ENCODE results near the gene RNASEH2A. TPM values are rescaled to one million over a fixed set of nuclear protein-coding genes. Genes with fewer than 3 reads are reported as not detected.
A peak's percentile ranks its signal among the peaks of the same experiment; 100 is the strongest.
"Not testable (repeated sequence)": the region's sequence is repeated elsewhere in the genome, so short reads cannot be mapped to it uniquely, and the experiment has no call there.

Gene RNASEH2A
- total RNA-seq, 2 experiments from 2014 or later: 27.0 to 51.1 TPM

- H3K4me3 Mint-ChIP-seq: peak overlapping the region; percentile 87
- intact Hi-C loops (cut with DNase I, micrococcal nuclease): loop anchor here (1.0 to 5.0 kb wide), 2 partner anchors 46 to 67 kb away; partner anchors contain the start of gene TRIR (in 1 of the 2)
- ChIA-PET CTCF (interaction anchor here (0.7 to 15.0 kb wide), 5 partner anchors 23 to 124 kb away, joined by 4 to 451 read pairs (median 4); partner anchors contain the start of gene HOOK2), POLR2A (interaction anchor here (0.7 kb wide), 1 partner anchor 23 kb away, joined by 6 read pairs; no protein-coding TSS in a partner anchor)
- H3K36me3 Mint-ChIP-seq (ENCODE audit: low read depth): peaks cover 15% of the 10 kb centered on the region
- peak; percentile 32 for ATAC-seq
- H3K9me3 Mint-ChIP-seq (ENCODE audit: low read depth): no peaks in the 10 kb centered on the region
- H3K27ac Mint-ChIP-seq: peak overlapping the region; percentile 78
- H3K27me3 Mint-ChIP-seq: no peaks in the 10 kb centered on the region
- peak; percentile 62 for DNase-seq
- H3K4me1 Mint-ChIP-seq: peaks cover 29% of the 10 kb centered on the region
Measured at GRCh38 chr19:12800923-12801465, 5.4 kb upstream of the RNASEH2A start.

GRCh38 chr19:12801466-12802266 is 4.7 kb upstream of the RNASEH2A start, which contains the start of the genes PRDX2 and THSD8:
PRDX2 (minus strand) TSS chr19:12801800; CDS start chr19:12801261, 539 bp downstream.
THSD8 (plus strand) TSS chr19:12802069; CDS start chr19:12802072, 3 bp downstream.
- Mint-ChIP-seq H3K4me3 (peak within 1 kb of the TSS; percentile 87), H3K27ac (peak within 1 kb of the TSS; percentile 78), H3K4me1 (peaks cover 29% of the 10 kb centered on the region), H3K36me3 (ENCODE audit: low read depth) (peaks cover 14% of the 10 kb centered on the region), H3K9me3 (ENCODE audit: low read depth) (no peaks in the 10 kb centered on the region), H3K27me3 (no peaks in the 10 kb centered on the region)
- intact Hi-C loops (cut with DNase I, micrococcal nuclease): loop anchor here (1.0 to 5.0 kb wide), 2 partner anchors 46 to 67 kb away; partner anchors contain the start of gene TRIR (in 1 of the 2)
- DNase-seq (peak; percentile 87), ATAC-seq (peak; percentile 58)
- ChIA-PET POLR2A (no interaction called here), CTCF (interaction anchor here (0.5 to 15.0 kb wide), 13 partner anchors 10 to 164 kb away, joined by 3 to 451 read pairs (median 4); partner anchors contain the start of gene HOOK2)

GRCh38 chr19:12802267-12803106 is 3.9 kb upstream of the RNASEH2A start:
- no peak for ATAC-seq

GRCh38 chr19:12804051-12804450 is 2.3 kb upstream of the RNASEH2A start:
- intact Hi-C loops (cut with DNase I, micrococcal nuclease): loop anchor here in 1 of 2 experiments (5.0 kb wide), 1 partner anchor 43 kb away; no protein-coding TSS in a partner anchor
- Mint-ChIP-seq H3K9me3 (ENCODE audit: low read depth) (no peaks in the 10 kb centered on the region), H3K27ac (no peak overlapping the region), H3K4me1 (peaks cover 36% of the 10 kb centered on the region), H3K36me3 (ENCODE audit: low read depth) (peaks cover 18% of the 10 kb centered on the region), H3K27me3 (no peaks in the 10 kb centered on the region), H3K4me3 (no peak overlapping the region)
- DNase-seq (no peak), ATAC-seq (no peak)
- ChIA-PET CTCF (interaction anchor here (0.6 to 15.0 kb wide), 3 partner anchors 40 to 157 kb away, joined by 3 to 451 read pairs (median 3); no protein-coding TSS in a partner anchor), POLR2A (no interaction called here)

More at GRCh38 chr19:12802267-12803106, 3.9 kb upstream of the RNASEH2A start:
- Mint-ChIP-seq H3K4me3 (peak overlapping the region; percentile 87), H3K27me3 (no peaks in the 10 kb centered on the region), H3K4me1 (peaks cover 34% of the 10 kb centered on the region), H3K36me3 (ENCODE audit: low read depth) (peaks cover 14% of the 10 kb centered on the region), H3K27ac (peak overlapping the region; percentile 65), H3K9me3 (ENCODE audit: low read depth) (no peaks in the 10 kb centered on the region)
- intact Hi-C loops (cut with DNase I, micrococcal nuclease): loop anchor here in 1 of 2 experiments (5.0 kb wide), 1 partner anchor 45 kb away; no protein-coding TSS in a partner anchor
- CTCF ChIA-PET: interaction anchor here (0.5 to 15.0 kb wide), 12 partner anchors 10 to 163 kb away, joined by 3 to 451 read pairs (median 4); no protein-coding TSS in a partner anchor
- DNase-seq: no peak
- POLR2A ChIA-PET: no interaction called here

- H3K27ac Mint-ChIP-seq: no peak overlapping the region
- H3K27me3 Mint-ChIP-seq: no peaks in the 10 kb centered on the region
- DNase-seq (no peak), ATAC-seq (no peak)
- ChIA-PET POLR2A (no interaction called here), CTCF (interaction anchor here (0.9 to 2.5 kb wide), 5 partner anchors 20 to 55 kb away, joined by 3 to 5 read pairs (median 3); no protein-coding TSS in a partner anchor)
- intact Hi-C loops (cut with DNase I, micrococcal nuclease): no loop called here
- H3K4me3 Mint-ChIP-seq: no peak overlapping the region
- peaks cover 21% of the 10 kb centered on the region for H3K36me3 Mint-ChIP-seq (ENCODE audit: low read depth)
- H3K9me3 Mint-ChIP-seq (ENCODE audit: low read depth): no peaks in the 10 kb centered on the region
- no peaks in the 10 kb centered on the region for H3K4me1 Mint-ChIP-seq
Measured at GRCh38 chr19:12815088-12815487, 8.7 kb downstream of the RNASEH2A start.

GRCh38 chr19:12817188-12817587 is 10.8 kb downstream of the RNASEH2A start:
- H3K27ac Mint-ChIP-seq; H3K9me3 Mint-ChIP-seq (ENCODE audit: low read depth); POLR2A ChIA-PET; H3K27me3 Mint-ChIP-seq; H3K4me3 Mint-ChIP-seq; H3K4me1 Mint-ChIP-seq; DNase-seq; ATAC-seq; intact Hi-C loops (cut with DNase I, micrococcal nuclease): not testable (repeated sequence)
- CTCF ChIA-PET: interaction anchor here (0.7 kb wide), 1 partner anchor 1329 kb away, joined by 3 read pairs; no protein-coding TSS in a partner anchor
- peaks cover 21% of the 10 kb centered on the region for H3K36me3 Mint-ChIP-seq (ENCODE audit: low read depth)

GRCh38 chr19:12817810-12818209 is 11.4 kb downstream of the RNASEH2A start:
- CTCF ChIA-PET: interaction anchor here (1.0 to 1.4 kb wide), 2 partner anchors 9 to 29 kb away, joined by 4 to 5 read pairs; no protein-coding TSS in a partner anchor

GRCh38 chr19:12821761-12822160 is 15.4 kb downstream of the RNASEH2A start:
- H3K4me3 Mint-ChIP-seq: no peak overlapping the region
- H3K36me3 Mint-ChIP-seq (ENCODE audit: low read depth): no peaks in the 10 kb centered on the region
- intact Hi-C loops (cut with DNase I, micrococcal nuclease): loop anchor here in 1 of 2 experiments (5.0 to 10.0 kb wide), 2 partner anchors 36 to 247 kb away; no protein-coding TSS in a partner anchor
- CTCF ChIA-PET: interaction anchor here (1.4 to 1.8 kb wide), 2 partner anchors 54 to 56 kb away, joined by 3 to 10 read pairs; no protein-coding TSS in a partner anchor
- peaks cover 17% of the 10 kb centered on the region for H3K27me3 Mint-ChIP-seq
- ATAC-seq (peak; percentile 53), DNase-seq (no peak)
- peaks cover 7% of the 10 kb centered on the region for H3K9me3 Mint-ChIP-seq (ENCODE audit: low read depth)
- POLR2A ChIA-PET: interaction anchor here (0.7 kb wide), 1 partner anchor 566 kb away, joined by 3 read pairs; no protein-coding TSS in a partner anchor
- H3K27ac Mint-ChIP-seq: no peak overlapping the region
- H3K4me1 Mint-ChIP-seq: peaks cover 9% of the 10 kb centered on the region

More at GRCh38 chr19:12817810-12818209, 11.4 kb downstream of the RNASEH2A start:
- H3K4me1 Mint-ChIP-seq; H3K9me3 Mint-ChIP-seq (ENCODE audit: low read depth); H3K27me3 Mint-ChIP-seq; DNase-seq; H3K27ac Mint-ChIP-seq; H3K4me3 Mint-ChIP-seq; intact Hi-C loops (cut with DNase I, micrococcal nuclease); ATAC-seq: not testable (repeated sequence)
- POLR2A ChIA-PET: interaction anchor here (0.6 kb wide), 1 partner anchor 123 kb away, joined by 3 read pairs; no protein-coding TSS in a partner anchor
- H3K36me3 Mint-ChIP-seq (ENCODE audit: low read depth): peaks cover 16% of the 10 kb centered on the region

GRCh38 chr19:12825254-12826131 is 19.1 kb downstream of the RNASEH2A start:
- intact Hi-C loops (cut with DNase I, micrococcal nuclease): loop anchor here in 1 of 2 experiments (10.0 kb wide), 1 partner anchor 251 kb away; no protein-coding TSS in a partner anchor
- Mint-ChIP-seq H3K9me3 (ENCODE audit: low read depth) (peaks cover 7% of the 10 kb centered on the region), H3K27me3 (peaks cover 35% of the 10 kb centered on the region), H3K4me3 (no peak overlapping the region), H3K36me3 (ENCODE audit: low read depth) (no peaks in the 10 kb centered on the region), H3K27ac (no peak overlapping the region), H3K4me1 (peaks cover 9% of the 10 kb centered on the region)
- ChIA-PET CTCF (interaction anchor here (0.5 to 1.6 kb wide), 13 partner anchors 12 to 238 kb away, joined by 3 to 5 read pairs (median 3); partner anchors contain the start of gene RNASEH2A), POLR2A (no interaction called here)
- ATAC-seq: peak; percentile 50
- peak; percentile 65 for DNase-seq

Data from activated CD4-positive, alpha-beta T cell treated with anti-CD3 and anti-CD28 coated beads for 36 hours (primary cell).